KMS-11 (cell line): ENCODE results near the gene GPR137.

Experiments
- H2AFZ ChIP-seq: fragments of 200-600 bp; sonication (generic); 2 replicates; pipeline ENCODE4 v1.6.1; 2016; ENCODE audit warnings: antibody characterized with exemption, mixed run types, low read depth
- H3K27ac ChIP-seq: fragments of 200-600 bp; sonication (generic); 2 replicates; pipeline ENCODE4 v1.6.1; 2016; ENCODE audit warnings: mild to moderate bottlenecking, mixed run types
- H3K27me3 ChIP-seq: fragments of 200-600 bp; sonication (generic); 2 replicates; pipeline ENCODE4 v1.6.1; 2017; ENCODE audit warnings: mild to moderate bottlenecking, low read depth, mixed run types, moderate library complexity; ENCODE audit not compliant: insufficient read depth
- H3K36me3 ChIP-seq: fragments of 200-600 bp; sonication (generic); 2 replicates; pipeline ENCODE4 v1.6.1; 2017; ENCODE audit warnings: mild to moderate bottlenecking, mixed run types; ENCODE audit not compliant: insufficient read depth
- H3K4me1 ChIP-seq: fragments of 200-600 bp; sonication (generic); 2 replicates; pipeline ENCODE4 v1.6.1; 2016; ENCODE audit warnings: mild to moderate bottlenecking, low read depth, mixed run types; ENCODE audit not compliant: poor library complexity, severe bottlenecking
- H3K4me2 ChIP-seq: fragments of 200-600 bp; sonication (generic); 2 replicates; pipeline ENCODE4 v1.7.0; 2016; ENCODE audit warnings: mild to moderate bottlenecking, mixed run types
- H3K4me3 ChIP-seq: fragments of 200-600 bp; sonication (generic); IDR thresholded peaks from 2 replicates; pipeline ENCODE4 v1.6.1; 2017; ENCODE audit warnings: low read depth, low read length, mixed read lengths; ENCODE audit not compliant: insufficient read depth
- H3K79me2 ChIP-seq: fragments of 200-600 bp; sonication (generic); 2 replicates; pipeline ENCODE4 v1.6.1; 2016; ENCODE audit warnings: low read depth, mixed run types; ENCODE audit not compliant: insufficient read depth
- H3K9ac ChIP-seq: fragments of 200-600 bp; sonication (generic); 2 replicates; pipeline ENCODE4 v1.6.1; 2016; ENCODE audit warnings: mild to moderate bottlenecking, mixed run types
- H4K20me1 ChIP-seq: fragments of 200-600 bp; sonication (generic); 2 replicates; pipeline ENCODE4 v1.6.1; 2016; ENCODE audit warnings: mild to moderate bottlenecking, mixed run types; ENCODE audit not compliant: insufficient read depth
- CTCF ChIP-seq: fragments of 200-600 bp; sonication (generic); conservative IDR thresholded peaks from 2 replicates; pipeline ENCODE4 v1.6.1; 2017; ENCODE audit warnings: low read depth, mild to moderate bottlenecking, antibody characterized with exemption, low read length, moderate library complexity, mixed read lengths

Gene GPR137

GRCh38 chr11:64268025-64268892 is 17.4 kb upstream of the GPR137 start:
- Histone ChIP-seq H2AFZ (no peak overlapping the region; the same call in 1 of the 2 replicates), H3K27me3 (no peaks in the 10 kb centered on the region), H3K4me2 (peak overlapping the region; percentile 86), H4K20me1 (no peaks in the 10 kb centered on the region), H3K4me3 (no peak overlapping the region), H3K27ac (peak overlapping the region; percentile 87), H3K36me3 (no peaks in the 10 kb centered on the region), H3K79me2 (no peaks in the 10 kb centered on the region), H3K9ac (peak overlapping the region; percentile 86; the same call in 1 of the 2 replicates), H3K4me1 (peaks cover 14% of the 10 kb centered on the region)
- TF ChIP-seq CTCF = no peak

- Histone ChIP-seq H3K4me2 (peak overlapping the region; percentile 86), H3K4me3 (no peak overlapping the region), H3K4me1 (peaks cover 14% of the 10 kb centered on the region), H3K9ac (peak overlapping the region; percentile 86), H4K20me1 (no peaks in the 10 kb centered on the region), H3K27ac (peak overlapping the region; percentile 87), H3K36me3 (no peaks in the 10 kb centered on the region), H2AFZ (peak overlapping the region; percentile 68), H3K79me2 (no peaks in the 10 kb centered on the region), H3K27me3 (no peaks in the 10 kb centered on the region)
- no peak for TF ChIP-seq CTCF
Observed at GRCh38 chr11:64268893-64269539, 16.6 kb upstream of the GPR137 start.

GRCh38 chr11:64269540-64270220 is 16.0 kb upstream of the GPR137 start:
- Histone ChIP-seq H2AFZ (peak overlapping the region; percentile 68), H3K27me3 (no peaks in the 10 kb centered on the region), H3K9ac (peak overlapping the region; percentile 86), H3K36me3 (no peaks in the 10 kb centered on the region), H3K27ac (peak overlapping the region; percentile 87), H3K4me3 (no peak overlapping the region), H4K20me1 (no peaks in the 10 kb centered on the region), H3K4me2 (peak overlapping the region; percentile 86), H3K79me2 (no peaks in the 10 kb centered on the region), H3K4me1 (peaks cover 14% of the 10 kb centered on the region)
- no peak for TF ChIP-seq CTCF

- Histone ChIP-seq H2AFZ (no peak overlapping the region), H3K79me2 (no peaks in the 10 kb centered on the region), H3K9ac (no peak overlapping the region), H4K20me1 (no peaks in the 10 kb centered on the region), H3K4me2 (no peak overlapping the region), H3K36me3 (no peaks in the 10 kb centered on the region), H3K4me1 (peaks cover 6% of the 10 kb centered on the region), H3K27ac (no peak overlapping the region), H3K27me3 (no peaks in the 10 kb centered on the region), H3K4me3 (no peak overlapping the region)
- TF ChIP-seq CTCF = no peak
Observed at GRCh38 chr11:64275031-64275800, 10.4 kb upstream of the GPR137 start.
